T-cell (primary cell): ENCODE measurements around the gene PCDHB15. TPM values are rescaled to one million over a fixed set of nuclear protein-coding genes. Genes with fewer than 3 reads are reported as not detected.
"Not testable (repeated sequence)": the region's sequence is repeated elsewhere in the genome, so short reads cannot be mapped to it uniquely, and the experiment has no call there.

Source experiments
- ATAC-seq, 4 experiments: fragments of 200-7000 bp in 3 of 4; fragments of 150-1000 bp in 1 of 4; cut with Tn5 transposase; replicated peaks in 1 of 4; 1 replicate in 3 of 4; 2 replicates in 1 of 4; pipeline ENCODE4 v1.10.0; 2021; ENCODE audit warnings: moderate library complexity in 3 of 4, mild to moderate bottlenecking in 2 of 4, moderate number of reproducible peaks in 1 of 4
- CTCF ChIA-PET, 2 donors: fragments of 300-600 bp; sonication (Branson Sonifier 250); formaldehyde crosslinking; loops; one replicate each; lab custom pipeline; 2022; ENCODE audit warnings: antibody characterized with exemption in 2 of 2; lab: Charles Lee
- POLR2A ChIA-PET, 2 donors: fragments of 300-600 bp; sonication (Branson Sonifier 250); formaldehyde crosslinking; loops; one replicate each; lab custom pipeline; 2022; ENCODE audit warnings: antibody characterized with exemption in 2 of 2; lab: Charles Lee
- DNase-seq, 35 experiments: peaks; one replicate each; pipeline versions ENCODE4 v3.0.0 to v3.0.0-alpha.2; 2013 to 2023
- H3K27ac ChIP-seq: one replicate; pipeline ENCODE4 v1.5.1; 2013; ENCODE audit warnings: low read length
- H3K27me3 ChIP-seq, 2 experiments: replicated peaks in 1 of 2; 1 replicate in 1 of 2; 2 replicates in 1 of 2; pipeline versions ENCODE4 v1.6.1 to v1.7.0; 2013; ENCODE audit warnings: low read length in 1 of 2, mixed read lengths in 1 of 2; ENCODE audit not compliant: control insufficient read depth in 2 of 2, insufficient read depth in 2 of 2; ENCODE audit errors: extremely low read depth in 1 of 2
- H3K36me3 ChIP-seq, 2 donors: 1 replicate in 1 of 2; 2 replicates in 1 of 2; pipeline versions ENCODE4 v1.6.1 to v1.7.0; 2013; ENCODE audit warnings: low read length in 1 of 2; ENCODE audit not compliant: control insufficient read depth in 2 of 2, insufficient read depth in 1 of 2; ENCODE audit errors: extremely low read depth in 1 of 2
- H3K4me1 ChIP-seq, 2 experiments: 1 replicate in 1 of 2; 2 replicates in 1 of 2; pipeline versions ENCODE4 v1.6.1 to v1.7.0; 2013; ENCODE audit warnings: low read length in 2 of 2, mixed read lengths in 1 of 2; ENCODE audit not compliant: insufficient read depth in 2 of 2, control insufficient read depth in 1 of 2; ENCODE audit errors: extremely low read depth in 1 of 2
- H3K4me3 ChIP-seq, 2 donors: 1 replicate in 1 of 2; 2 replicates in 1 of 2; pipeline versions ENCODE4 v1.5.1 to v1.7.0; 2013; ENCODE audit warnings: mild to moderate bottlenecking in 2 of 2, low read length in 1 of 2, moderate library complexity in 1 of 2; ENCODE audit not compliant: control insufficient read depth in 1 of 2; ENCODE audit errors: extremely low read depth in 1 of 2
- H3K9me3 ChIP-seq: 2 replicates; pipeline ENCODE4 v1.7.0; 2013
- H3K27ac Mint-ChIP-seq, 2 donors: one replicate each; pipeline ENCODE4 v1.8.0; 2020 to 2021; ENCODE audit warnings: mild to moderate bottlenecking in 2 of 2, mixed read lengths in 2 of 2
- H3K27me3 Mint-ChIP-seq, 2 donors: one replicate each; pipeline ENCODE4 v1.8.0; 2021 to 2022; ENCODE audit warnings: mixed read lengths in 2 of 2
- H3K36me3 Mint-ChIP-seq: one replicate; pipeline ENCODE4 v1.8.0; 2021; ENCODE audit warnings: mixed read lengths
- H3K4me1 Mint-ChIP-seq, 3 donors: one replicate each; pipeline ENCODE4 v1.8.0; 2020 to 2022; ENCODE audit warnings: mixed read lengths in 3 of 3, mild to moderate bottlenecking in 1 of 3
- H3K4me3 Mint-ChIP-seq, 3 donors: one replicate each; pipeline ENCODE4 v1.8.0; 2020 to 2022; ENCODE audit warnings: mild to moderate bottlenecking in 3 of 3, mixed read lengths in 3 of 3, moderate library complexity in 3 of 3
- H3K9me3 Mint-ChIP-seq, 3 donors: one replicate each; pipeline ENCODE4 v1.8.0; 2020 to 2022; ENCODE audit warnings: mixed read lengths in 3 of 3
- WGBS: methylation state at CpG from one replicate; pipeline ENCODE4 v1.1.5; 2013; ENCODE audit warnings: missing lambda C conversion rate; ENCODE audit not compliant: insufficient coverage; 5-methylcytosine and 5-hydroxymethylcytosine counted together
- total RNA-seq, 35 experiments: library from RNA in 6 of 35; stranded (reverse) in 6 of 35; fragments of 120-200 nt in 1 of 35; gene quantifications; one replicate each; pipeline versions ENCODE4 v1.2.1 to v1.2.4 and lab custom pipeline; 2013 to 2026

PCDHB15 gene
- total RNA-seq, 5 donors from 2014 or later (not counting 1 experiment from before 2014, with no cell fraction given) = 0.12 to 0.16 TPM; not detected in 3

- WGBS = 46% methylated on average over 21 of the region's 39 CpGs
- H3K4me1 ChIP-seq, H3K9me3 ChIP-seq, H3K4me3 ChIP-seq, CTCF ChIA-PET, ATAC-seq, H3K4me1 Mint-ChIP-seq, H3K27ac ChIP-seq, POLR2A ChIA-PET, H3K27ac Mint-ChIP-seq, DNase-seq, H3K4me3 Mint-ChIP-seq, H3K36me3 ChIP-seq, H3K36me3 Mint-ChIP-seq: not testable (repeated sequence)
- Mint-ChIP-seq H3K9me3 (peaks cover 0 to 14% (median 7%) of the 10 kb centered on the region in 3 donors), H3K27me3 (peaks cover 64 to 75% of the 10 kb centered on the region in 2 donors)
- peaks cover 9 to 17% of the 10 kb centered on the region in 2 experiments for H3K27me3 ChIP-seq
These were observed 34.9 kb upstream of the PCDHB15 start for GRCh38 chr5:141210281-141210680.

DNA sequence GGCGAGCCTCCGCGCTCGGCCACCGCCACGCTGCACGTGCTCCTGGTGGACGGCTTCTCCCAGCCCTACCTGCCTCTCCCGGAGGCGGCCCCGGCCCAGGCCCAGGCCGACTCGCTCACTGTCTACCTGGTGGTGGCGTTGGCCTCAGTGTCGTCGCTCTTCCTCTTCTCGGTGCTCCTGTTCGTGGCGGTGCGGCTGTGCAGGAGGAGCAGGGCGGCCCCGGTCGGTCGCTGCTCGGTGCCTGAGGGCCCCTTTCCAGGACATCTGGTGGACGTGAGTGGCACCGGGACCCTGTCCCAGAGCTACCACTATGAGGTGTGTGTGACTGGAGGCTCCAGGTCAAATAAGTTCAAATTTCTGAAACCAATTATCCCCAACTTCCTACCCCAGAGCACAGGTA, 34.3 kb upstream of the PCDHB15 start:
- Mint-ChIP-seq H3K9me3 (peaks cover 0 to 15% (median 8%) of the 10 kb centered on the region in 3 donors), H3K27ac (peak overlapping the region in 1 of 2 donors; percentile 55), H3K27me3 (peaks cover 63 to 73% of the 10 kb centered on the region in 2 donors)
- H3K27me3 ChIP-seq = peaks cover 9 to 17% of the 10 kb centered on the region in 2 experiments
- CTCF ChIA-PET, H3K4me1 ChIP-seq, H3K4me1 Mint-ChIP-seq, H3K27ac ChIP-seq, H3K4me3 ChIP-seq, DNase-seq, H3K36me3 ChIP-seq, POLR2A ChIA-PET, H3K36me3 Mint-ChIP-seq, ATAC-seq, H3K4me3 Mint-ChIP-seq, H3K9me3 ChIP-seq: not testable (repeated sequence)
- WGBS = 45% methylated on average over 14 of the region's 27 CpGs

- H3K36me3 ChIP-seq, H3K4me1 Mint-ChIP-seq, H3K4me1 ChIP-seq, ATAC-seq, H3K27ac Mint-ChIP-seq, H3K9me3 ChIP-seq, H3K36me3 Mint-ChIP-seq, CTCF ChIA-PET, POLR2A ChIA-PET, H3K27ac ChIP-seq, H3K4me3 ChIP-seq: not testable (repeated sequence)
- no CpG with 5 or more reads among the region's 18 CpGs for WGBS
- DNase-seq = peak in 6 of 35 experiments; percentile 2 to 48 (median 12)
- H3K27me3 Mint-ChIP-seq = peaks cover 58 to 63% of the 10 kb centered on the region in 2 donors
- peak within 1 kb of the TSS in 1 of 3 donors; percentile 44 for H3K4me3 Mint-ChIP-seq
- H3K27me3 ChIP-seq = peaks cover 12 to 25% of the 10 kb centered on the region in 2 experiments
- H3K9me3 Mint-ChIP-seq = peaks cover 4 to 22% (median 18%) of the 10 kb centered on the region in 3 donors
These were observed 31.4 kb upstream of the PCDHB15 start, which contains the start of gene PCDHB13 for GRCh38 chr5:141213656-141214339. PCDHB13 (plus strand) TSS chr5:141213919; CDS start chr5:141214124, 205 bp downstream.

- H3K27ac ChIP-seq, H3K36me3 ChIP-seq, H3K4me3 ChIP-seq, ATAC-seq, H3K4me1 Mint-ChIP-seq, CTCF ChIA-PET, H3K4me3 Mint-ChIP-seq, H3K9me3 ChIP-seq, DNase-seq, H3K4me1 ChIP-seq, H3K27ac Mint-ChIP-seq, H3K36me3 Mint-ChIP-seq: not testable (repeated sequence)
- H3K27me3 Mint-ChIP-seq = peaks cover 54 to 59% of the 10 kb centered on the region in 2 donors
- POLR2A ChIA-PET = interaction anchor here in 1 of 2 donors (0.6 kb wide), 1 partner anchor 299 kb away, joined by 7 read pairs; no protein-coding TSS in a partner anchor
- 62% methylated on average over 3 of the region's 12 CpGs for WGBS
- peaks cover 7 to 28% (median 26%) of the 10 kb centered on the region in 3 donors for H3K9me3 Mint-ChIP-seq
- H3K27me3 ChIP-seq = peaks cover 12 to 22% of the 10 kb centered on the region in 2 experiments
These were observed 30.6 kb upstream of the PCDHB15 start for GRCh38 chr5:141214583-141214982.

- H3K4me1 ChIP-seq, H3K4me1 Mint-ChIP-seq, H3K27ac Mint-ChIP-seq, H3K36me3 ChIP-seq, CTCF ChIA-PET, DNase-seq, H3K4me3 ChIP-seq, H3K4me3 Mint-ChIP-seq, POLR2A ChIA-PET, ATAC-seq, H3K36me3 Mint-ChIP-seq, H3K27ac ChIP-seq, H3K9me3 ChIP-seq: not testable (repeated sequence)
- Mint-ChIP-seq H3K27me3 (peaks cover 57 to 63% of the 10 kb centered on the region in 2 donors), H3K9me3 (peaks cover 10 to 35% (median 30%) of the 10 kb centered on the region in 3 donors)
- 41% methylated on average over 10 of the region's 40 CpGs for WGBS
- peaks cover 12 to 19% of the 10 kb centered on the region in 2 experiments for H3K27me3 ChIP-seq
These were observed 29.7 kb upstream of the PCDHB15 start for GRCh38 chr5:141215504-141215903.

GRCh38 chr5:141216035-141216434, 29.2 kb upstream of the PCDHB15 start:
- not testable (repeated sequence) for H3K4me1 Mint-ChIP-seq
- H3K9me3 Mint-ChIP-seq = peaks cover 10 to 34% (median 28%) of the 10 kb centered on the region in 3 donors

More at GRCh38 chr5:141216035-141216434, 29.2 kb upstream of the PCDHB15 start:
- H3K36me3 Mint-ChIP-seq, H3K36me3 ChIP-seq, ATAC-seq, DNase-seq, H3K27ac ChIP-seq, H3K4me3 Mint-ChIP-seq, H3K27ac Mint-ChIP-seq, H3K9me3 ChIP-seq, H3K4me1 ChIP-seq, POLR2A ChIA-PET, CTCF ChIA-PET, H3K4me3 ChIP-seq: not testable (repeated sequence)
- H3K27me3 ChIP-seq = peaks cover 12 to 17% of the 10 kb centered on the region in 2 experiments
- peaks cover 57 to 64% of the 10 kb centered on the region in 2 donors for H3K27me3 Mint-ChIP-seq
- WGBS = no CpG with 5 or more reads among the region's 26 CpGs
